Mucosa of stomach (tissue), 1 donor: Measurements from ENCODE around the gene HPS6.

Source experiments
- H3K27me3 ChIP-seq: one replicate; pipeline ENCODE4 v1.7.0; 2013; ENCODE audit warnings: mild to moderate bottlenecking, low read length; ENCODE audit not compliant: control insufficient read depth, insufficient read depth
- H3K36me3 ChIP-seq: one replicate; pipeline ENCODE4 v1.7.0; 2013; ENCODE audit warnings: low read length; ENCODE audit not compliant: control insufficient read depth, insufficient read depth
- H3K4me1 ChIP-seq: one replicate; pipeline ENCODE4 v1.7.0; 2013; ENCODE audit warnings: mild to moderate bottlenecking, low read length; ENCODE audit not compliant: control insufficient read depth, insufficient read depth
- H3K4me3 ChIP-seq: one replicate; pipeline ENCODE4 v1.7.0; 2013; ENCODE audit warnings: low read length
- H3K9ac ChIP-seq: one replicate; pipeline ENCODE4 v1.7.0; 2013; ENCODE audit warnings: mild to moderate bottlenecking, low read length, moderate library complexity
- H3K9me3 ChIP-seq: one replicate; pipeline ENCODE4 v1.7.0; 2013; ENCODE audit warnings: mild to moderate bottlenecking, low read length, moderate library complexity; ENCODE audit not compliant: control insufficient read depth
- donor health status: Pancreatic carcinoma.

Gene HPS6

DNA sequence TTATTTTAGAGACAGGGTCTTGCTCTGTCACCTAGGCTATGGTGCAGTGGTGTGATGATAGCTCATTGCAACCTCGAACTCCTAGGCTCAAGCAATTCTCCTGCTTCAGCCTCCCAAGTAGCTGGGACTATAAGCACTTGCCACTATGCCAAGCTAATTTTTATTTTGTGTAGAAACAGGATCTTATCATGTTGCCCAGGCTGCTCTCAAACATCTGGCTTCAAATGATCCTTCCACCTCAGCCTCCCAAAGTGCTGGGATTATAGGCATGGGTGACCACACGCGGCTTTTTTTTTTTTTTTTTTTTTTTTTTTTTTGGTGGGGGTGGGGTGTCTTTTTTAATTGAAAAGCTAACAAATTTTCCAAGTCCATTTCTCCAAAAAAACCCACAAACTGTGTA is 18.4 kb downstream of the HPS6 start:
- Histone ChIP-seq H3K9me3 (no peaks in the 10 kb centered on the region), H3K27me3 (no peaks in the 10 kb centered on the region), H3K9ac (no peak overlapping the region), H3K4me3 (no peak overlapping the region), H3K36me3 (no peaks in the 10 kb centered on the region), H3K4me1 (no peaks in the 10 kb centered on the region)

DNA sequence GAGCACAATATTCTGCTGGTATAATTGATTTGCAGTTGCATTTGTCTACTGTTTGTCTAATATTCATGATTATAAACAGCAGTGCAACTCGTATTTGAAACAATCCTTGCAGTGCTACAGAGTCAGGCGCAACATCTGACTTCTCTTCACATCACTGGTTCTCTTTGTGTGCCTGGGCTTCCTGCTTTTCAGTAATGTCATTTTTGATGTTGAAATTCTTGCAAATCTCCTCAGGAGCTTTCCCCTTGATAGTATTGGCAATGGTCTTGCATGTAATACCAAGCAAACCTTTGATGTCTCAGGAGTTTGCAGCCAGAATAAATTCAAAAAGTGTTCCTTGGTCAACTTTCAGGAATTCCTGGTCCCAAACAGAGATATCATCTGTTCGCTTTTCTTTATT is 20.2 kb downstream of the HPS6 start:
- H3K9me3 ChIP-seq: no peaks in the 10 kb centered on the region
- H3K9ac ChIP-seq: no peak overlapping the region
- H3K36me3 ChIP-seq: no peaks in the 10 kb centered on the region
- H3K4me3 ChIP-seq: no peak overlapping the region
- H3K4me1 ChIP-seq: no peaks in the 10 kb centered on the region
- H3K27me3 ChIP-seq: no peaks in the 10 kb centered on the region

GRCh38 chr10:102086196-102086595 is 21.0 kb downstream of the HPS6 start:
- Histone ChIP-seq H3K4me3 (no peak overlapping the region), H3K9me3 (no peaks in the 10 kb centered on the region), H3K4me1 (no peaks in the 10 kb centered on the region), H3K27me3 (no peaks in the 10 kb centered on the region), H3K36me3 (no peaks in the 10 kb centered on the region), H3K9ac (no peak overlapping the region)

DNA sequence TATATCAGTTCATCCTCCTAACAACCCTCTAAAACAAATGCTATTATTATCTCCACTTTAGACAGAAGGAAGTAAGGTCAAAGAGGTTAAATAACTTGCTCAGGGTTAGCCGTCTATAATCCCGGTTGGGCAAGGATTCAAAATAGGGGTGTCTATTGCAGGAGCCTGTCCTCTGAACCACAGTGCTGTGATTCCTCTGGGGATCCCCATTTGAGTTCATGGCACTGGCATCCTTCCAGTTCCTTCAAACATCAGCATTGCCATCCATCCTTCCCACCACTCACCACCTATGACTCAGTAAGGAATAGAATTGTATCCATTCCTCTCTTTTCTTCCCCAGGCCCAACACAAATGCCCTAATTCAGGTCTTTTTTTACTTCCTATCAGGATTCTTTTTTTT is 25.6 kb downstream of the HPS6 start:
- Histone ChIP-seq H3K9ac (no peak overlapping the region), H3K36me3 (no peaks in the 10 kb centered on the region), H3K4me3 (no peak overlapping the region), H3K27me3 (no peaks in the 10 kb centered on the region), H3K9me3 (no peaks in the 10 kb centered on the region), H3K4me1 (no peaks in the 10 kb centered on the region)

- no peaks in the 10 kb centered on the region for H3K27me3 ChIP-seq
- no peaks in the 10 kb centered on the region for H3K36me3 ChIP-seq
- H3K4me1 ChIP-seq: no peaks in the 10 kb centered on the region
- no peak overlapping the region for H3K9ac ChIP-seq
- no peaks in the 10 kb centered on the region for H3K9me3 ChIP-seq
- no peak overlapping the region for H3K4me3 ChIP-seq
Measured at GRCh38 chr10:102096449-102096848, 31.3 kb downstream of the HPS6 start.

GRCh38 chr10:102101152-102101551 is 36.0 kb downstream of the HPS6 start:
- H3K9ac ChIP-seq: no peak overlapping the region
- no peaks in the 10 kb centered on the region for H3K27me3 ChIP-seq
- H3K4me1 ChIP-seq: no peaks in the 10 kb centered on the region
- no peaks in the 10 kb centered on the region for H3K9me3 ChIP-seq
- H3K4me3 ChIP-seq: no peak overlapping the region
- H3K36me3 ChIP-seq: no peaks in the 10 kb centered on the region

GRCh38 chr10:102102421-102102820 is 37.3 kb downstream of the HPS6 start:
- Histone ChIP-seq H3K4me1 (no peaks in the 10 kb centered on the region), H3K27me3 (no peaks in the 10 kb centered on the region), H3K4me3 (no peak overlapping the region), H3K36me3 (no peaks in the 10 kb centered on the region), H3K9me3 (no peaks in the 10 kb centered on the region), H3K9ac (no peak overlapping the region)

- Histone ChIP-seq H3K9ac (no peak overlapping the region), H3K9me3 (no peaks in the 10 kb centered on the region), H3K36me3 (peaks cover 19% of the 10 kb centered on the region)
Measured at GRCh38 chr10:102106998-102107397, 41.8 kb downstream of the HPS6 start.

DNA sequence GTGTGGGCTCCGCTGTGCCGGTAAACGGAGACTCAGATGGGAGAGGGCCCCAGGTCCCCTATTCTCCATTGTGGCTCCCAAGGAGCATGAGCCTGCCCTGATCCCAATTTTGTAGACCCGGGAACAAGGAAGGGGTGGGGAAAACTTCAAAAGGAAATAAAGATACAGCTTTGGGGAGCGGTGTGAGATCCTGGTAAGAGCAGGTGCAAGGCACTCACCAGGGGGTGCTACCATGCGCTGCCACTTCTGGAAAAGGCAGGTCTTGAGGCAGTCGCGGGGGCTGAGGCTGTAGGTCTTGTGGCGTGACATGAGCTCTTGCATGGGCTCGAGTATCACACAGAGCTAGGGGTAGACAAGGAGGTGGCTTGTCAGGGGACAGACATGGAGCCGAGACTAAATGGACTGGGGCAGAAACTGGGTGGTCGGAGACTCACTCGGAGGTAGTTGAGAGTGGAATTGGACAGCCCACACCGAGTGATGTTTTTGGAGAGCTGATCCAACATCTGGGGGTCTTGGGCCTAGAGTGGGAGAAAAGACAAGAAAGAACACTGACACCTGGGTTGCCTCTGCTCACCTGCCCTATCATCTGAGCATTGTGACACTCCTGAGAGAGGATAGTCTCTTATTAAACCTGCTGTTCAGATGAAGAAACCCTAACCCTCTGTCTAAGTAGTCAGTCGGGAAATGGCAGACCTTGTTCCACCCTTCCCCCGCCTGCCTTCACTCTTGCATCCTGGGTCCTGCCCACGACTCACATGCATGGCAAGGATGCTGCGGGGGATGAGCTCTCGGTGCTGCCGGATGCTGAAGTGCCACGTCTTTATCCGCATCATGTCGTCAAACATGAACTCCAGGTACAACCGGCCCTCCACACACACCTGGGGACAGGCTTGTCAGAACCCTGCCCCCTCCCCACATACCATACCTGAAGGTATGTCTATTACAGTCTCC is 44.3 kb downstream of the HPS6 start:
- Histone ChIP-seq H3K36me3 (peaks cover 19% of the 10 kb centered on the region), H3K4me1 (peaks cover 14% of the 10 kb centered on the region), H3K9me3 (no peaks in the 10 kb centered on the region), H3K27me3 (no peaks in the 10 kb centered on the region), H3K9ac (no peak overlapping the region), H3K4me3 (no peak overlapping the region)

More at GRCh38 chr10:102106998-102107397, 41.8 kb downstream of the HPS6 start:
- no peak overlapping the region for H3K4me3 ChIP-seq
- H3K4me1 ChIP-seq: no peaks in the 10 kb centered on the region
- H3K27me3 ChIP-seq: no peaks in the 10 kb centered on the region

DNA sequence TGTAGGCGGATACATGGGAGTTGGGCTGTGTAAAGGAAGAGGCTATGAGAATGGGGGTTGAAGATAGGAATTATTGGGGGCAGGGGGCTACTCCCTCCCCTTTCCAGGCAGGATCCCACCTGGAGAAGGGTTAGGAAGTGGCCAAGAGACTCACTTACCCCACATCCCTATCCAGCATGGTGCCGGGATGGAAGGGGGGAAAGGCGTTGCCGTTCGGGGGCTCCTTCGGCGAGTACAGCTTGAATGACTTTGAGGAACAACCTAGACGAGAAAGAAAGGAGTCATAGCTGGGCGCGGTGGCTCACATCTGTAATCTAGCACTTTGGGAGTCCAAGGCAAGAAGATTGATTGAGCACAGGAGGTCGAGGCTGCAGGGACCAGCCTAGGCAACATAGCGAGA is 46.1 kb downstream of the HPS6 start:
- H3K4me1 ChIP-seq: peaks cover 25% of the 10 kb centered on the region
- H3K9ac ChIP-seq: no peak overlapping the region
- no peaks in the 10 kb centered on the region for H3K27me3 ChIP-seq
- no peak overlapping the region for H3K4me3 ChIP-seq
- no peaks in the 10 kb centered on the region for H3K9me3 ChIP-seq
- peaks cover 19% of the 10 kb centered on the region for H3K36me3 ChIP-seq

DNA sequence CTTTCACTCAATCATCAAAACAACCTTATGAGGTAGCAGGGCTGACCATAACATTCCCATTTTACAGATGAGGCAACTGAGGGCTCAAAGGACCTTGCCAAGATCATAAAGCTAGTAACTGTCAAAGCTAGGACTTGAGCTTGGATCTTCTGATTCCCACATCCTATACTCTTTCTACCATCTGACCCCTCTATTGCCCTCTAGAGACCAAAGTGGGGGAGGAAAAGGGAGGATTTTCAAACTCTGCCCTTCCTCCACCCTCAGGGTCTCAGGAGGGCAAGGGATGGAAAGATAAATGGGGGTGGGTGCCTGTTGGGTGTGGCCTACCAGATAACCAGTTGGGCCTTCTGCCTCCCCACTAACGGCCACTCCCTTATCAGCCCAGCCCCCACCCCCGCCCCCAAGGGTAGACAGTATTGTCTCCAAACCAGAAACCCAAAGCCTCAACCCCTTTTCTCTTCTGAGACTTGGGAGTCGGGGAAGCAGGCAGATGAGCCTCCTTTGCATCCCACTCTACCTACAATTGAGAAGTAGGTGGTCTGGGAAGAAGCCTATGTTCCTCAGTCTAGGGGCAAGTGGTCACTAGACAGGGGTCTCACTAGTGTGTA is 47.2 kb downstream of the HPS6 start:
- peaks cover 35% of the 10 kb centered on the region for H3K4me1 ChIP-seq
- no peak overlapping the region for H3K9ac ChIP-seq
- no peaks in the 10 kb centered on the region for H3K9me3 ChIP-seq
- no peak overlapping the region for H3K4me3 ChIP-seq
- H3K36me3 ChIP-seq: peaks cover 19% of the 10 kb centered on the region
- no peaks in the 10 kb centered on the region for H3K27me3 ChIP-seq

- Histone ChIP-seq H3K9me3 (no peaks in the 10 kb centered on the region), H3K36me3 (peaks cover 19% of the 10 kb centered on the region), H3K4me1 (peaks cover 46% of the 10 kb centered on the region), H3K9ac (peak overlapping the region; percentile 79), H3K4me3 (peak overlapping the region; percentile 50), H3K27me3 (no peaks in the 10 kb centered on the region)
Measured at GRCh38 chr10:102113261-102113955, 48.3 kb downstream of the HPS6 start.
